GM12864 (cell line): ENCODE data around the gene UCHL3.

Experiments
- DNase-seq: peaks from one replicate; pipeline ENCODE4 v3.0.0-alpha.2; 2011; ENCODE audit warnings: low read depth
- H3K4me3 ChIP-seq: 2 replicates; pipeline ENCODE4 v1.5.1; 2011; ENCODE audit warnings: mild to moderate bottlenecking, low read depth, low read length, control low read depth
- CTCF ChIP-seq: IDR thresholded peaks from 2 replicates; pipeline ENCODE4 v1.5.1; 2011; ENCODE audit warnings: low read depth, mild to moderate bottlenecking, moderate library complexity, low read length, control low read depth, inconsistent platforms; ENCODE audit errors: missing control alignments

The UCHL3 gene

GRCh38 chr13:75596657-75597182 is 47.1 kb downstream of the UCHL3 start:
- no peak for TF ChIP-seq CTCF
- DNase-seq, result no peak
- H3K4me3 ChIP-seq, result no peak overlapping the region

GRCh38 chr13:75600371-75600770 is 50.8 kb downstream of the UCHL3 start:
- H3K4me3 ChIP-seq, result no peak overlapping the region
- no peak for TF ChIP-seq CTCF
- DNase-seq, result no peak

GRCh38 chr13:75603038-75603437 is 53.4 kb downstream of the UCHL3 start:
- no peak for DNase-seq
- no peak for TF ChIP-seq CTCF
- no peak overlapping the region for H3K4me3 ChIP-seq

- no peak for DNase-seq
Measured at GRCh38 chr13:75607447-75607846, 57.9 kb downstream of the UCHL3 start.

GRCh38 chr13:75610466-75610865 is 60.9 kb downstream of the UCHL3 start:
- TF ChIP-seq CTCF, result no peak
- no peak for DNase-seq
- H3K4me3 ChIP-seq, result no peak overlapping the region

More at GRCh38 chr13:75607447-75607846, 57.9 kb downstream of the UCHL3 start:
- TF ChIP-seq CTCF, result no peak
- no peak overlapping the region for H3K4me3 ChIP-seq

- no peak for TF ChIP-seq CTCF
- H3K4me3 ChIP-seq, result no peak overlapping the region
- DNase-seq, result no peak
Measured at GRCh38 chr13:75612354-75612753, 62.8 kb downstream of the UCHL3 start.

- DNase-seq, result no peak
- TF ChIP-seq CTCF, result no peak
- H3K4me3 ChIP-seq, result no peak overlapping the region
Measured at GRCh38 chr13:75617230-75617629, 67.6 kb downstream of the UCHL3 start.
